Mammary epithelial cell (primary cell): ENCODE measurements around the gene CSMD2.

Experiments
- EZH2 ChIP-seq: IDR thresholded peaks from 2 replicates; pipeline ENCODE4 v1.6.1; 2012; ENCODE audit warnings: low read length, inconsistent platforms, borderline replicate concordance
- TF ChIP-seq, protein P1 (sequence below), 2 donors: IDR thresholded peaks in 1 of 2; conservative IDR thresholded peaks in 1 of 2; 2 replicates each; pipeline ENCODE4 v1.5.1; 2011 to 2012; ENCODE audit warnings: inconsistent platforms in 2 of 2, low read length in 2 of 2, mild to moderate bottlenecking in 2 of 2, control low read depth in 1 of 2, low read depth in 1 of 2; ENCODE audit not compliant: insufficient read depth in 1 of 2; ENCODE audit errors: extremely low read depth in 1 of 2

- TF ChIP-seq, protein P1, sequence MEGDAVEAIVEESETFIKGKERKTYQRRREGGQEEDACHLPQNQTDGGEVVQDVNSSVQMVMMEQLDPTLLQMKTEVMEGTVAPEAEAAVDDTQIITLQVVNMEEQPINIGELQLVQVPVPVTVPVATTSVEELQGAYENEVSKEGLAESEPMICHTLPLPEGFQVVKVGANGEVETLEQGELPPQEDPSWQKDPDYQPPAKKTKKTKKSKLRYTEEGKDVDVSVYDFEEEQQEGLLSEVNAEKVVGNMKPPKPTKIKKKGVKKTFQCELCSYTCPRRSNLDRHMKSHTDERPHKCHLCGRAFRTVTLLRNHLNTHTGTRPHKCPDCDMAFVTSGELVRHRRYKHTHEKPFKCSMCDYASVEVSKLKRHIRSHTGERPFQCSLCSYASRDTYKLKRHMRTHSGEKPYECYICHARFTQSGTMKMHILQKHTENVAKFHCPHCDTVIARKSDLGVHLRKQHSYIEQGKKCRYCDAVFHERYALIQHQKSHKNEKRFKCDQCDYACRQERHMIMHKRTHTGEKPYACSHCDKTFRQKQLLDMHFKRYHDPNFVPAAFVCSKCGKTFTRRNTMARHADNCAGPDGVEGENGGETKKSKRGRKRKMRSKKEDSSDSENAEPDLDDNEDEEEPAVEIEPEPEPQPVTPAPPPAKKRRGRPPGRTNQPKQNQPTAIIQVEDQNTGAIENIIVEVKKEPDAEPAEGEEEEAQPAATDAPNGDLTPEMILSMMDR (conservative IDR thresholded peaks at IDR 0.05 in 1 of 2, IDR thresholded peaks at IDR 0.05 in 1 of 2; ENCODE audit: extremely low read depth in 1 of 2, insufficient read depth in 1 of 2, low read depth in 1 of 2, low read length in 2 of 2), result no peak
- no peak for TF ChIP-seq EZH2
These were observed 455.0 kb downstream of the CSMD2 start for GRCh38 chr1:33709783-33710718.
